Testis (tissue), 5 donors: ENCODE data around the gene TEX44. TPM values are rescaled to one million over a fixed set of nuclear protein-coding genes. Genes with fewer than 3 reads are reported as not detected.

Source experiments
- DNase-seq: peaks from one replicate; pipeline ENCODE4 v3.0.0-alpha.2; 2019
- H3K27ac ChIP-seq, 2 donors: fragments of 200-600 bp; sonication (generic); one replicate each; pipeline ENCODE4 v1.5.1; 2019
- H3K27me3 ChIP-seq: fragments of 200-600 bp; sonication (generic); one replicate; pipeline ENCODE4 v1.5.1; 2019
- H3K36me3 ChIP-seq: fragments of 200-600 bp; sonication (generic); one replicate; pipeline ENCODE4 v1.5.1; 2017; ENCODE audit warnings: low read depth; ENCODE audit errors: missing control alignments
- H3K4me1 ChIP-seq: fragments of 200-600 bp; sonication (generic); one replicate; pipeline ENCODE4 v1.5.1; 2019
- H3K4me3 ChIP-seq, 2 donors: fragments of 200-600 bp; sonication (generic); one replicate each; pipeline ENCODE4 v1.5.1; 2017 to 2019
- H3K9me3 ChIP-seq: fragments of 200-600 bp; sonication (generic); one replicate; pipeline ENCODE4 v1.5.1; 2017
- POLR2A ChIP-seq: fragments of 450-650 bp; IDR thresholded peaks from one replicate; pipeline ENCODE4 v1.6.1; 2017; ENCODE audit warnings: antibody characterized with exemption, mild to moderate bottlenecking, moderate library complexity
- WGBS, 2 donors: methylation state at CpG; one replicate each; pipeline ENCODE4 v1.1.5; 2018; 5-methylcytosine and 5-hydroxymethylcytosine counted together
- intact Hi-C: fragments of 100-400 bp; cut with DNase I; formaldehyde crosslinking; loops from one replicate; pipeline ENCODE4 v1.15.1; 2023; ENCODE audit warnings: low total_unique reads
- long read RNA-seq, 2 donors: transcript quantifications; one replicate each; lab custom pipeline, GENCODE V29; 2026
- polyA plus RNA-seq: library from polyadenylated mRNA; stranded (reverse); fragments of 350-450 nt; fragmentation: Illumina TruSeq; extraction: RNeasy Lipid Tissue Mini Kit (QIAGEN cat#74804); gene quantifications from one replicate; pipeline ENCODE4 v1.2.3, GENCODE V29; 2014; ENCODE audit warnings: low read depth, low replicate concordance; ENCODE audit not compliant: insufficient read depth
- total RNA-seq, 2 donors: library from RNA; depleted of rRNA; stranded (reverse); fragments of >200 nt; gene quantifications; one replicate each; pipeline ENCODE4 v1.2.3, GENCODE V29; 2016
- TF ChIP-seq, protein P1 (sequence below), 3 experiments: fragments of 450-650 bp in 2 of 3; fragments of 200-600 bp in 1 of 3; sonication (generic) in 1 of 3; IDR thresholded peaks; one replicate each; pipeline ENCODE4 v1.5.1; 2016 to 2019; ENCODE audit warnings: antibody characterized with exemption in 3 of 3, mild to moderate bottlenecking in 2 of 3, moderate library complexity in 1 of 3

TEX44 gene
- total RNA-seq (100 to 1,000 TPM in 1 of 2 donors, 10 to 100 TPM in 1; 84.4 to 248 TPM), polyA plus RNA-seq (166 TPM)
- long read RNA-seq, donor 1: 0 reads
- long read RNA-seq, donor 2: 0 reads

DNA sequence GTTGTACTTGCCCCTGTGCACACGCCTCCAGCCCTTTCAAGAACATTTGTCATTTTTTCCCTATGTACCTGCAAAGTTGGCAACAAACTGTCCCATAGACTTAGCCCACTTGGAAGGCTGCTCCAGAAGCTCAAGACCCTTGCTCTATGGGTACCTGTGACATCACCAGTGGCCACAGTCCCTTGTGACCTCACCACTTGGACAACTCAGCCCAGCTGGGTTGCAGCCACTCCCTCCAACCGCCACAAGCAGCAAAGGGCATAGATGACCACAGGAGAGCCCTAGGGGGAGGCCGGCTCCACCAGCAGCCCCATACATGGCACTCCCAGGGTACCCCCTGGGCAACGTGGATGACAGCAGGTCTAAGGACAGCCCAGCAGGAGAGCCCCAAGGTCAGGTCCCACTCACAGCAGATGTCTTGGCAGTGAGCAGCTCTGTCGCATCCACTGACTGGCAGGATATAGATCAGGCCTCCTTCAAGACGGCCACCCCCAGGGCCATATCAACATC is at the start of gene TEX44:
TSS of gene TEX44 (plus strand) at position 229 of the 510 bp plus-strand sequence. CDS start at position 317, 88 bp downstream.
- no peak within 1 kb of the TSS for H3K4me3 ChIP-seq
- no peaks in the 10 kb centered on the region for H3K4me1 ChIP-seq
- H3K27ac ChIP-seq: no peak within 1 kb of the TSS
- DNase-seq: no peak
- 86 to 88% methylated on average over 4 to 6 of the region's 6 CpGs for WGBS, 2 donors
- TF ChIP-seq, protein P1, sequence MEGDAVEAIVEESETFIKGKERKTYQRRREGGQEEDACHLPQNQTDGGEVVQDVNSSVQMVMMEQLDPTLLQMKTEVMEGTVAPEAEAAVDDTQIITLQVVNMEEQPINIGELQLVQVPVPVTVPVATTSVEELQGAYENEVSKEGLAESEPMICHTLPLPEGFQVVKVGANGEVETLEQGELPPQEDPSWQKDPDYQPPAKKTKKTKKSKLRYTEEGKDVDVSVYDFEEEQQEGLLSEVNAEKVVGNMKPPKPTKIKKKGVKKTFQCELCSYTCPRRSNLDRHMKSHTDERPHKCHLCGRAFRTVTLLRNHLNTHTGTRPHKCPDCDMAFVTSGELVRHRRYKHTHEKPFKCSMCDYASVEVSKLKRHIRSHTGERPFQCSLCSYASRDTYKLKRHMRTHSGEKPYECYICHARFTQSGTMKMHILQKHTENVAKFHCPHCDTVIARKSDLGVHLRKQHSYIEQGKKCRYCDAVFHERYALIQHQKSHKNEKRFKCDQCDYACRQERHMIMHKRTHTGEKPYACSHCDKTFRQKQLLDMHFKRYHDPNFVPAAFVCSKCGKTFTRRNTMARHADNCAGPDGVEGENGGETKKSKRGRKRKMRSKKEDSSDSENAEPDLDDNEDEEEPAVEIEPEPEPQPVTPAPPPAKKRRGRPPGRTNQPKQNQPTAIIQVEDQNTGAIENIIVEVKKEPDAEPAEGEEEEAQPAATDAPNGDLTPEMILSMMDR (IDR thresholded peaks at IDR 0.05): no peak
- no peak for TF ChIP-seq POLR2A
- H3K27me3 ChIP-seq: no peaks in the 10 kb centered on the region
- intact Hi-C loops: no loop called here
- H3K9me3 ChIP-seq: no peaks in the 10 kb centered on the region
- H3K36me3 ChIP-seq: no peaks in the 10 kb centered on the region

DNA sequence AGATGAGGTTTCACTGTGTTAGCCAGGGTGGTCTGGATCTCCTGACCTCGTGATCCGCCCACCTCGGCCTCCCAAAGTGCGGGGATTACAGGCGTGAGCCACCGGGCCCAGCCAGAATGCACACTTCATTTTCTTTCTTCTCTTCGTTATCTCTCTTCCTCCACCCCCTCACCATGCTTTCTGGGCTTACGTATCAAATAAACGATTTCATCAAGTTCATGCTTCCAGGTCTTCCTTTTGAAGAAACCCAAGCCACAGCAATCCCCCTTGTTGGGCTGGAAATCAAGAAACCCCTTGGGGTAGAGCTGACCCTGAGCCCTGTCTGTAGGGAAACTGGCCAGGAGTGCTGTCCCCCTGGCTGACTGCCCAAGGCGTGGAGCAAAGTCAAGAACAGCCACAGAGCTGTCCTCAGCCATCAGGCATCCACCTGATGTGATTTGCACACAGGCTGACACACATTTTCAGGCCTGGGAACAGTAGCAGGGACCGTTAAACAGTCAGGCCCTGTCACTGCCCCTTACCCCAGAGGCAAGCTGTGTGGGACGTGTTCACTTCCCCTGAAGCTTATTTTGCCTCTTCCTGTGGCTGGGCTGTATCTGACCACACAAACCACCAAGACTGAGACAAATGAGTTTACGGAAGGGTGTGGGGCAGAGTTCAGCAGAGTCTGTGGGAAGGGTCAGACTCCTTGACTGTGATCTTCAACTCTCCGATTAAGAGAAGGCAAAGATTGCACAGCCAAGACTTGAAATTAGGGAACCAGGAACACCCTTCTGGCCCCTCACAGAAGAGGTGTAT is 47.4 kb upstream of the TEX44 start:
- Histone ChIP-seq H3K27ac (peak overlapping the region in 1 of 2 donors; percentile 7), H3K36me3 (no peaks in the 10 kb centered on the region), H3K27me3 (no peaks in the 10 kb centered on the region), H3K9me3 (no peaks in the 10 kb centered on the region), H3K4me1 (peaks cover 12% of the 10 kb centered on the region), H3K4me3 (no peak overlapping the region)
- DNase-seq: no peak
- WGBS, 2 donors: 51 to 54% methylated on average over 13 to 14 of the region's 14 CpGs
- TF ChIP-seq, protein P1 (IDR thresholded peaks at IDR 0.05): no peak
- TF ChIP-seq POLR2A: no peak
- intact Hi-C loops: no loop called here

DNA sequence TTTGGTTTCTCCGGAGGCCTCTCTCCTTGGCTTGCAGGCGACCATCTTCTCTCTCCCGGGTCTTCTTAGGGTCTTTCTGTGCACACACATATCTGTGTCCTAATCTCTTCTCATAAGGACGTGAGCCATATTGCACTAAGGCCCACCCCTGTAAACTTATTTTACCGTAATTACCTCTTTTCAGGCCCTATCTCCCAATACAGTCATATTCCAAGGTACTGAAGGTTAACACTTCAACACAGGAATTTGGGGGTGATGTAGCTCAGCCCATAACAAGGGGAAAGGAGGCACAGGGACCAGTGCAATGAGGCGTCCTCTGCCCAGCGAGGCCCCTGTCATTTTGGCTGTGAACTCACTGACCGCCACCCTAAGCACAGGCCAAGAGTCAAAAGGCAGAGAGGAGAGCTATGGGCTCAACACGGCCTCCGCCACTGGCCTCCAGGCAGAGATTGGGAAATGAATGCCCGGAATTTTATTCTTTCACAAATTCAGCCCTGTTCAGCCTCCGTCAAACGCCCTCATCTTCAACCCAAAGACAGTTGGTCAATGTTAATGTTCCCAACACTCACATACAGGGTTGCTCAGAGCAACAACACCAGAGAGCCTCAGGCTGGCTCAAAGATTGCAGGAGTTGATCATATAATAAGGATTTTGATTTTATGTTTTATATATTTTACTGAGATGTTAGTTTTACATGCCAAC is 46.5 kb upstream of the TEX44 start:
- TF ChIP-seq, protein P1 (IDR thresholded peaks at IDR 0.05): no peak
- no peak for TF ChIP-seq POLR2A
- H3K4me3 ChIP-seq: no peak overlapping the region
- WGBS, 2 donors: 76 to 88% methylated on average over 13 of the region's 13 CpGs
- intact Hi-C loops: no loop called here
- H3K9me3 ChIP-seq: no peaks in the 10 kb centered on the region
- H3K27me3 ChIP-seq: no peaks in the 10 kb centered on the region
- H3K4me1 ChIP-seq: peaks cover 12% of the 10 kb centered on the region
- no peak overlapping the region for H3K27ac ChIP-seq
- no peaks in the 10 kb centered on the region for H3K36me3 ChIP-seq
- DNase-seq: no peak

DNA sequence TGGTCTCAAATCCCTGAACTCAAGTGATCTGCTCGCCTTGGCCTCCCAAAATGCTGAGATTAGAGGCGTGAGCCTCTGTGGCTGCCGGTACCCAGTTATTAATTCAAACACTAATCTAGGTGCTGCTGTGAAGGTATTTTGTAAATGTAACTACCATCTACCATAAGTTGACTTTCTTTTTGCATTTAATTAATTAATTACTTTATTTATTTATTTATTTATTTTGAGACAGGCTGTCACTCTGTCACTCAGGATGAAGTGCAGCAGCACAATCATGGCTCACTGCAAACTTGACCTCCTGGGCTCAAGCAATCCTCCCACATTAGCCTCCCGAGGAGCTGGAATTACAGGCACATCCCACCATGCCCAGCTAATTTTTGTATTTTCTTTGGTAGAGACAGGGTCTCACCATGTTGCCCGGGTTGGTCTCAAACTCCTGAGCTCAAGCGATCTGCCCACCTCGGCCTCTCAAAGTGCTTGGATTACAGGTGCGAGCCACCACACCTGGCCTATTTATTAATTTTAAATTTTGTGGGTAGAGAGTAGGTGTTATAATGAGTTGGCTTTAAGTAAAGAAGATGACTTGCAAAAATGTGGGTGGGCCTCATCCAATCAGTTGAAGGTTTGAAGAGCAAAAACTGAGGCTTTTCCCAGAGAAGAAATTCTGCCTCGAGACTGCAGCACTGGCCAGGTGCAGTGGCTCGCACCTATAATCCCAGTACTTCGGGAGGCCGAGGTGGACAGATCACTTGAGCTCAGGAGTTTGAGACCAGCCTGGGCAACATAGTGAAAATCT is 45.2 kb upstream of the TEX44 start:
- Histone ChIP-seq H3K9me3 (no peaks in the 10 kb centered on the region), H3K36me3 (no peaks in the 10 kb centered on the region), H3K27me3 (no peaks in the 10 kb centered on the region), H3K27ac (no peak overlapping the region), H3K4me3 (no peak overlapping the region), H3K4me1 (peaks cover 12% of the 10 kb centered on the region)
- TF ChIP-seq, protein P1 (IDR thresholded peaks at IDR 0.05): no peak
- no peak for TF ChIP-seq POLR2A
- intact Hi-C loops: no loop called here
- WGBS, 2 donors: 93 to 95% methylated on average over 12 of the region's 12 CpGs
- no peak for DNase-seq
